BE2C (cell line): ENCODE results near the gene SCAF8.
"Not testable (repeated sequence)": the region's sequence is repeated elsewhere in the genome, so short reads cannot be mapped to it uniquely, and the experiment has no call there.

Experiments used
- DNase-seq: peaks from one replicate; pipeline ENCODE4 v3.0.0-alpha.2; 2020
- H3K27me3 ChIP-seq: fragments of 250-450 bp; sonication (Bioruptor Pico); 2 replicates; pipeline ENCODE4 v1.5.1; 2020; ENCODE audit warnings: mild to moderate bottlenecking
- H3K36me3 ChIP-seq: fragments of 250-450 bp; sonication (Bioruptor Pico); 2 replicates; pipeline ENCODE4 v1.5.1; 2020; ENCODE audit warnings: mild to moderate bottlenecking
- H3K4me1 ChIP-seq: fragments of 250-450 bp; sonication (Bioruptor Pico); 2 replicates; pipeline ENCODE4 v1.5.1; 2020
- H3K4me3 ChIP-seq: 2 replicates; pipeline ENCODE4 v1.5.1; 2011; ENCODE audit warnings: low read depth, low read length
- H3K9me3 ChIP-seq: fragments of 250-450 bp; sonication (Bioruptor Pico); 2 replicates; pipeline ENCODE4 v1.5.1; 2020
- CTCF ChIP-seq: IDR thresholded peaks from 2 replicates; pipeline ENCODE4 v1.5.1; 2012; ENCODE audit warnings: mild to moderate bottlenecking, low read depth, low read length

Gene SCAF8

DNA sequence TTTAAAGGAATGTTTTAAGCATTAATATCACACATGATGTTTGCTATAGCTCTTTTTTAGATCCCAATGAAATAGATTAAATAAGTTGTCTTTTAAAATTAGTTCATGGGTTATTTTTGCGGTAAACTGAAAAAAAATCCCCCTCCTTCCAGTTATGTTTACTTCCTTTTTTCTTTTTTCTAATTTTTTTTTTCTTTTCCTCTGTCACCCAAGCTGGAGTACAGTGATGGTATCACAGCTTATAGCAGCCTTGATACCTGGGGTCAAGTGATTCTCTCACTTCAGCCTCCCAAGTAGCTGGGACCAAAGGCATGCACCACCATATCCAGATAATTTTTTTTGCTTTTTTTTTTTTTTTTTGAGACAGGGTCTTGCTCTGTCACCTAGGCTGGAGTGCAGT lies 17.8 kb upstream of the SCAF8 start:
- no peak for TF ChIP-seq CTCF
- Histone ChIP-seq H3K9me3 (no peaks in the 10 kb centered on the region; the same call in 1 of the 2 replicates), H3K36me3 (no peaks in the 10 kb centered on the region), H3K4me3 (no peak overlapping the region), H3K27me3 (no peaks in the 10 kb centered on the region), H3K4me1 (no peaks in the 10 kb centered on the region)
- DNase-seq = no peak

GRCh38 chr6:154716350-154716749 lies 16.9 kb upstream of the SCAF8 start:
- H3K27me3 ChIP-seq, DNase-seq, H3K4me3 ChIP-seq, H3K4me1 ChIP-seq, H3K36me3 ChIP-seq, H3K9me3 ChIP-seq: not testable (repeated sequence)

- H3K36me3 ChIP-seq = no peaks in the 10 kb centered on the region
- no peaks in the 10 kb centered on the region for H3K27me3 ChIP-seq
- no peak for DNase-seq
- no peak for TF ChIP-seq CTCF
- no peaks in the 10 kb centered on the region for H3K4me1 ChIP-seq
- H3K9me3 ChIP-seq = no peaks in the 10 kb centered on the region; the same call in 1 of the 2 replicates
- H3K4me3 ChIP-seq = no peak overlapping the region
Measured at GRCh38 chr6:154719433-154719832, 13.8 kb upstream of the SCAF8 start.

- H3K4me3 ChIP-seq = no peak overlapping the region
- no peak for TF ChIP-seq CTCF
- no peaks in the 10 kb centered on the region for H3K27me3 ChIP-seq
- H3K36me3 ChIP-seq = no peaks in the 10 kb centered on the region
- DNase-seq = no peak
- no peaks in the 10 kb centered on the region for H3K4me1 ChIP-seq
- no peaks in the 10 kb centered on the region; the same call in 1 of the 2 replicates for H3K9me3 ChIP-seq
Measured at GRCh38 chr6:154719854-154720253, 13.4 kb upstream of the SCAF8 start.

- H3K4me1 ChIP-seq = no peaks in the 10 kb centered on the region
- H3K9me3 ChIP-seq = no peaks in the 10 kb centered on the region; the same call in 1 of the 2 replicates
- H3K36me3 ChIP-seq = no peaks in the 10 kb centered on the region
- TF ChIP-seq CTCF = no peak
- DNase-seq = no peak
- H3K4me3 ChIP-seq = no peak overlapping the region
- H3K27me3 ChIP-seq = no peaks in the 10 kb centered on the region
Measured at GRCh38 chr6:154721460-154721859, 11.8 kb upstream of the SCAF8 start.

DNA sequence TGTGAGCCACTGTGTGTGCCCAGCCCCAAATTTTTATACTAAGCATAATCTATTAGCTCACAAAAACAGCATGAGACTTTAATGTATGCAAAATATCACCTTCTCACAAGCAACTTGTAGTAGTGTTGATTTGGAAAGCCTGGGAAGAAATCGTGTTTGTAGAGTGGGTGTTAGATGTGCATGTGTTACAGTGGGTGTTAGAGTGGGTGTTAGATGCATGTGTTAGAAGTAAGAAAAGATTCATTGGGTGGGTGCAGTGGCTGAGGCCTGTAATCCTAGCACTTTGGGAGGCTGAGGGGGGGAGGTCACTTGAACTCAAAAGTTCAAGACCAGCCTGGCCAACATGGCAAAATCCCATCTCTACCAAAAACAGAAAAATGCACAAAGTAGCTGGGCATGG lies 6.3 kb upstream of the SCAF8 start:
- Histone ChIP-seq H3K4me3 (no peak overlapping the region), H3K36me3 (no peaks in the 10 kb centered on the region), H3K4me1 (no peaks in the 10 kb centered on the region), H3K9me3 (no peaks in the 10 kb centered on the region), H3K27me3 (no peaks in the 10 kb centered on the region)
- DNase-seq = no peak
- TF ChIP-seq CTCF = no peak
